CD4-positive, alpha-beta T cell treated with Interferon gamma for 1 hour (primary cell): ENCODE data around the gene LGALS16.
"Not testable (repeated sequence)": the region's sequence is repeated elsewhere in the genome, so short reads cannot be mapped to it uniquely, and the experiment has no call there.

Source experiments
- DNase-seq: peaks from one replicate; pipeline ENCODE4 v3.0.0-alpha.2; 2020

LGALS16 gene

GRCh38 chr19:39655613-39656012 is at the start of gene LGALS16:
TSS of gene LGALS16 (plus strand) at chr19:39655913. CDS start at chr19:39655962, 49 bp downstream.
- DNase-seq, result no peak

GRCh38 chr19:39607021-39607420 is 48.7 kb upstream of the LGALS16 start:
- DNase-seq, result no peak

GRCh38 chr19:39607561-39607960 is 48.2 kb upstream of the LGALS16 start:
- DNase-seq, result no peak

GRCh38 chr19:39613597-39613996 is 42.1 kb upstream of the LGALS16 start:
- no peak for DNase-seq

GRCh38 chr19:39617745-39618144 is 38.0 kb upstream of the LGALS16 start:
- no peak for DNase-seq

- no peak for DNase-seq
Observed at GRCh38 chr19:39623946-39624345, 31.8 kb upstream of the LGALS16 start.

GRCh38 chr19:39627631-39628030 is 28.1 kb upstream of the LGALS16 start:
- not testable (repeated sequence) for DNase-seq

GRCh38 chr19:39631178-39631577 is 24.5 kb upstream of the LGALS16 start:
- DNase-seq, result no peak

GRCh38 chr19:39631626-39632025 is 24.1 kb upstream of the LGALS16 start:
- DNase-seq, result no peak

- no peak for DNase-seq
Observed at GRCh38 chr19:39637891-39638290, 17.8 kb upstream of the LGALS16 start.

GRCh38 chr19:39641773-39642172 is 13.9 kb upstream of the LGALS16 start:
- no peak for DNase-seq

- DNase-seq, result no peak
Observed at GRCh38 chr19:39643591-39643990, 12.1 kb upstream of the LGALS16 start.

GRCh38 chr19:39645800-39646411 is 9.8 kb upstream of the LGALS16 start:
- DNase-seq, result no peak

- no peak for DNase-seq
Observed at GRCh38 chr19:39647918-39648317, 7.8 kb upstream of the LGALS16 start.

- no peak for DNase-seq
Observed at GRCh38 chr19:39659791-39660190, 4.1 kb downstream of the LGALS16 start.

- DNase-seq, result no peak
Observed at GRCh38 chr19:39660661-39661060, 4.9 kb downstream of the LGALS16 start.

GRCh38 chr19:39661565-39661964 is 5.9 kb downstream of the LGALS16 start:
- no peak for DNase-seq

GRCh38 chr19:39669860-39670259 is 14.1 kb downstream of the LGALS16 start:
- not testable (repeated sequence) for DNase-seq

GRCh38 chr19:39670998-39671397 is 15.3 kb downstream of the LGALS16 start:
- DNase-seq, result no peak

- peak; percentile 31 for DNase-seq
Observed at GRCh38 chr19:39671739-39672363, 16.1 kb downstream of the LGALS16 start.

- DNase-seq, result no peak
Observed at GRCh38 chr19:39672473-39672872, 16.8 kb downstream of the LGALS16 start.

- DNase-seq, result not testable (repeated sequence)
Observed at GRCh38 chr19:39673862-39674261, 18.1 kb downstream of the LGALS16 start.

GRCh38 chr19:39676004-39676403 is 20.3 kb downstream of the LGALS16 start:
- no peak for DNase-seq

- DNase-seq, result no peak
Observed at GRCh38 chr19:39677961-39678889, 22.5 kb downstream of the LGALS16 start.
